Measurements from ENCODE around the gene HSD17B12.

GRCh38 chr11:43760902-43761301, 80.4 kb downstream of the HSD17B12 start:
- TF ChIP-seq POLR2A (IDR thresholded peaks at IDR 0.05): no peak
- no peak for TF ChIP-seq POLR2AphosphoS5 (IDR thresholded peaks at IDR 0.05)

All from prostate gland (tissue), 1 donor.